GM18907 (cell line): ENCODE measurements around the gene LEKR1.
A peak's percentile ranks its signal among the peaks of the same experiment; 100 is the strongest.

Experiments
- ATAC-seq: cut with Tn5 transposase; IDR thresholded peaks from one replicate; pipeline ENCODE4 v1.9.1; 2021; ENCODE audit warnings: mild to moderate bottlenecking, moderate library complexity; ENCODE audit not compliant: unreplicated experiment

LEKR1 gene

DNA sequence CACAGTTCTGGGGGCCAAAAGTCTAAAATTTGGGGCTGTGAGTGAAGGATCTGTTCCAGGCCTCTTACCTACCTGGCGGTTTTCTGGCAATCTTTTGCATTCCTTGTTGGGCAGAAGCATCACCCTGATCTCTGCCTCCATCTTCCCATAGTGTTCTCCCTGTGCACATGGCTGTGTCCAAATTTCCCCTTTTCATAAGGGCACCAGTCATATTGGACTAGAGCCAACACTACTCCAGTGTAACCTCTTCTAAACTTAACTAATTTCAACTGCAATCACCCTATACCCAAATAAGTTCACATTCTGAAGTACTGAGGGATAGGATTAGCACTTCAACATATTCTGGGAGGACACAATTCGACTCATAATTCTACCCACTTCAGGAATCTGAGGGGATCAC is 248.8 kb downstream of the LEKR1 start:
- ATAC-seq, result no peak

DNA sequence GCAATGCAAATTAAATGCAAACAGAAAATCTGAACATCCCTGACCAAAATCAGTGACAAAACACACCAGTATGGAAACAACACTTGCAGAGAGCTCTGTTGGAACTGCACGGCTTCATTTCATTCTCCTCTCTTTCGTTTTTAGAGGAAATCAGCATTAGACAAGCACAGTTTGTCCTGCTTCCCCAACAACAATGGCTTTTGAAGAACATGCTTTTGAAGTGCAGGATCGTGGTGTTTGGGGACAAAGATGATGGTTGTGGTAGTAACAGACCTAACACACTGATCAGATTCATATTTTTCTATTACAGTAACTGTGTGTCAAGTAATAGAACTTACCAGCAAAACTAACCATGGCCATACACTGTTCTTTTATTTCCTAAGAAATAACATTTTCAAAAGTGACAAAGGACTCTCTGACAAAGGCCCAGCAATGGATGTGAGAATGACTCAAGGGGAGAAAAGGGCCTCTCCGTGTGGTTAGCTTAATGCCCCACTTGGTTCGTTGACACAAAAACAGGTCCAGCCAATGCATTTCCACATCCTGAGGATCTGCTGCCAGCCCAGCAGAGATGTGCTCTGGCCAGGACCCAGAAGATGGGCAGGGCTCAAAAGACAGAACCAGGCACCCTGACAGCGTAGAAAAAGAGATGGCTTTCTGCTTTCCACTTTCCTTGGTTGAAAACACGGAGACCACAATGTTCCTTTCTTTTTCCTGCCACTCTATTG is 249.7 kb downstream of the LEKR1 start:
- no peak for ATAC-seq

DNA sequence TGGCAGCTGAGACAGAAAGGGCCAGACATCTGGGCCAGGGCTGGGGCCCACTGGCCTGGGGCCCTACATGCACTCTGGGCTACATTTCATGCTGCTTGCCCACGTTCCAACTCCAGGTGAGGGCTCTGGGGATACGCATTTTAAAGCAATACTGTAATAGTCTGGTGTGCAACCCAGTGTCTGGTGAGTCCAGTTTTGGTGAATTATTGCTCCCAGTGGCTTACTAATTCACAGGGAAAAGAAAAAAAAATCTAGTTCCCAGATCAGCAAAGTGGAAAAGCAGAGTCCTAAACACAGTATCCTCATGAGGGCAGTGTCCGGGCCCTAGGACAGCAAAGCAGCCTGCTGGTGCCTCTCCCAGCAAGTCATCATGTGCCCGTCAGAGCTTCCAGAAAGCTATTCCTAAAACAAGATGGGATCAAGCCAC is 251.4 kb downstream of the LEKR1 start:
- ATAC-seq, result no peak

DNA sequence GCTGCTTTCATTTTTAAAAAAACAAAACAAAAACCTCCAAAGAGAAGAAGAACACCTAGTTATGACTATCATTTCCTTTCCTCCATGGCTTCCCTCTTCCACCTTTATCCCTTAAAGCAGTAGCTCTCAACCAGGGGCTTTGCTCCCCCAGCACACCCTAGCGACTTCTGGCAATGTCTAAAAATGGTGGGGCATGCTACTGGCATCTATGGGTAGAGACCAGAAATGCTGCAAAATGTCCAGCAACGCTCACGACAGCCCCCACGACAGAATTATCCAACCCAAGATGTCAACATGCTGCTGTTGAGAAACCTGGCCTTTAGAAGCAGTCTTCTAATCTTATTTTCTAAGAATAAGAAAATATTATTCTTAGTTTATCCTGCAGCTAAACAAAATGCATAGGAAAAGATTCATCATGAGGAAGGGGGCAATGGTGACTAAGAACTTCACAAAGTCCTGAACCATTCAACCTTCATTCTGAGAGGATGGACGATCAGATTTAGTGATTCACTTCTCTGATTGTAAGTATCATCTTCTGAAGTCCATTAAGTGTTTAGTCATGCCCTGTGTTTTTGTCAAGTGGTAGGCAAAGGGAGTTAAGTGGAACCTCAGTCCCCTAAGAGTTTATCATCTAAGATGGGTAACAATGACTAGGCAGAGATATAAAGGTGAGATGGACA is 252.1 kb downstream of the LEKR1 start:
- no peak for ATAC-seq

DNA sequence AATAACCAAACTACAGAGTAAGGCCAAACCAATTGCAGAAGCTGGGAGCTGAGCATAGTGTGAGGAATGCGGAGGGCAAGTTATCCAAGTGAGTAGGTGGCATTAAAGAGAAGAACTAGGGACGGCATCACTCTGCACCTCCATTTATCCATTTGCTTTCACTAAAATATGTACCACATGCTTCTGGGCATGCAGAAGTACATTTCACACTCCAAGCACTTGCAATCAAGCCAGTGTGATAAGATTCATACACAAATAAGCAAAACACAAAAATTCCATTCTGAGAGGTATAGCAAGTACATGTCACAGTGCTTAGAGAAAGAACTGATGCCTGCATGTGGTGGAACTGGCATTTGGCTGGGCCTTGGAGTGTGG is 252.6 kb downstream of the LEKR1 start:
- ATAC-seq, result no peak

DNA sequence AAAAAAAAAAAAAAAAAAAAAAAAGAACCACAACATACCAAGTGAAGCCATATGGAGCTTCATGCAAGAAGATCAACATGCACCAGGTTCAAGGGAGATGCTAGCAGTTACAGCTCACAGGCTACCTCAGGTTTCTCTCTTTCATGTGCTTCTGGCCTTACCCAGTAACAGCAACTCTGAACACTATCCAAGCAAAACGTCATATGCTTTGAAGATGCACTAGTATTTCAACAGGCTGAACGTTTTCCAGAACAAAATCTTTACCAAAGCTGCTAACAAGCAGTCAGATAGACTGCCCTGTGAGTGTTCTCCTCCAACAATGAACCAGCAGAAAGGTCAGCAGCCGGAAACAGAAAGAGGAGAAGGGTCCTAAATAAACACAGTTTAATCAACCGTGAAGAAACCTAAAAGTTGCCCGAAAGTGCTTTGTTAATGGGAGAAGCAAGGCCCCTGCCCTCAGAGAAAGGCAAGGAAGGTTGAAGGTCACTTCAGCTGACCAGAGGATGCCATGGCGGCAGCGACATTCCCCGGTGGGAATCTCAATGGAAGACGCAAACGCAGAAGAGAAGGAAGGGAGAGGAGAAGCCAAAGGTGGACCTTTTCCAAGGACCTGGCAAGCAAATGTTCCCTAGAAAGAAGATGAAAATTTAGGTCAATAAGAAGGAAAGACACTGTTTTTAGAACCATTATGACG is 253.7 kb downstream of the LEKR1 start:
- ATAC-seq, result no peak

DNA sequence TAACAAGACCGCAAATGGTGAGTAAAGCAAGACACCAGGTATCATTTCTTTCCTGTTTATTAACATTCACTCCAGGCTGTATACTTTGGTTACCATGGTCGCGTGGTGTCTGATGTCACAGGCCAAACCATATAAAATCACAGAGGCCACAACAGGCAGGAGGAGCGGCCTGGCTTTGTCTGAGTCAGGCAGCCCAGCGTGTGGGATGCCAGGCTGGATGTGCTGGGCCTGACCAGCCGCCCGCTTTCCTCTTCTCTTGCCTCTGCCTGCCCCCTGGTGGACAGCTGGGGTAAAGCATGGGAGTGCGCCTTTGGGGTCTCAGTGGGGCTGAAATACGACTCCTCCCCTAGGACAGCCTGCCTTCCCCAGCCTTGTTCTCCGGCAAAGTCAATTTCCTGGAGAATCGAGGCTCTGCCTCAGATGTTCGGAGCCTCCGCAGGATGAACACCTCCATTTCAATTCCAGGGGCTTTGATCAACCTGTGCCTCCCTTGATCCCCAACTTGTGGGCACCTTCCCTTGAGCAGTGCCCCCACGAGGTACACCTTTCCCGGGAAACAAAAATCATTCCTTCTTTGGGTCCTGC is 255.6 kb downstream of the LEKR1 start:
- ATAC-seq, result peak; percentile 85

DNA sequence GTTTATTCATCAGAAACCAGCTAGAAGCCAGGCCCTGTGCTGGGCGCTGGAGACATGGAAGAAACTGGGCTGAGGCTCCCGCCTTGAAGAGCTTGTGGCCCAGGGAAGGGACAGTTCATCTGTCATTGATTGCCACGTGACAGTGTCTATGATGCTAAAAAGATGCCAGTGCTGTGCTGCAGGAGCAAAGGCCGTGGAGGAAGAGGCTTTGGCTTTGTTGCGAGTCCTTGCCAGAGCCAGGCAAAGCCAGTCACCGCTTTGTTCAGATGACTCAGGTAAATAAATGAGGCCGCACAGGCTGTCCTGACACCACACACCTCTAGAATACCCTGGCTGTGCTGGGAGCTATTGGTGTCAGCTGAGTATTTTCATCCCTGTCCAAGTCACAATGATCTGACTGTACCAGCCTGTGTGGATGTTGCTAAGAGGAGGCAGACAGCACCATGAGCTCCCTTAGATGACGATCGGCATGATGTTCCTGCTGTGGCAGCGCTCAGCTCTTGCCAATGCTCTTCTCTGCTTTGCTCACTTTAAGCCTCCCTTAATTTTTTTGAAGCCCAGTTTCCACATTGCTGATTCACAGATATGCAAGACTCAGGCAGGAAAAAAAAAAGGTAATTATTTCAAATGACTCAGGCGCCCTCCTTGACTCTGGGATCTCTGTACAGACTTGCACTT is 256.3 kb downstream of the LEKR1 start:
- ATAC-seq, result no peak

DNA sequence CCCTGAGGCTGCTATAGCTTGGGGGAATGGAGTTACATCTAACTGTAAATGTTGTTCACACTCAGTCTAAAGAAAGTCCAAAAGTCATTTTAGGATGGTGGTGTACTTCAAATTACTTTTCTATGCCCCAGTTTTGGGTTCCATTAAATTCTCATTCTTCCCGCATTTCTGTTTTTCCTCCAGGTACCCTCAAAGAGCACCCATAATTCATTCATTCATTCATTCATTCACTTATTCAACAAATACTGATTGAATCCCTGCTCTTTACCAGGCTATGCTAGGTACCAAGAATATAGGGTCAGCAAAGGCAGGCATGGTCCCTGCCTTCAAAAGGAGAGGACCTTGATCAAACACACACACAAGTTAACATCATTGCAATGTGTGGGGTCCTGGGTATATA is 257.7 kb downstream of the LEKR1 start:
- ATAC-seq, result no peak

DNA sequence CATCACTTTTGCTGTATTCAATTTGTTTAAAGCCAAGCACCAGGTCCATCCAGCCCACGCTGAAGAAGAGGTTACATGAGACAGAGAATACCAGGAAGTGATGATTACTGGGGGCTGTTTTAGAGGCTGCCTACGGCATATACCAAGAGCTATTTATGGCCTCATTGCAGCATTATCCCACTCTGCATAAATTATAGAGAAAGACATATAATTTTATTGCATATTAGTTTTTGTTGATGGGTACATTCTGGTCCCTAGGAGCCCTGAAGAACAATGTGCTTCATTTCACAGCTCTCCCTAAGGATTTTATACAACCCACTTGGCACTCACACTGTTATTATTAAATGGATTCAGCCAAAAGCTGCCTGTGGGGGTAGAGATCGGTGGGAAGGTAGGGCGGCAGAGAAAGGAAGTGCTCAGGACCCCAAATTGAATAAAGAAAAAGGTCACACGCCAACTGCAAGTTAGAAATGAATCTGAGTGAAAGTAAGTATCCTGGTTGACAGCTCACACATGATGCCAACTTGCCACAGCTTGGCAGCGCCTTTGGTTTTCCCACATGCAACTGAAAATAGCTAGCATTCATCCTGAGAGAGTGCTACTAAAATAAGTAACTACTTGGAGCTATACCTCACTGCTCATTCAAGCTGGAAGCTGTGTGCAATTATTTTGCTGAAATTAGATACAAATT is 260.1 kb downstream of the LEKR1 start:
- ATAC-seq, result no peak

DNA sequence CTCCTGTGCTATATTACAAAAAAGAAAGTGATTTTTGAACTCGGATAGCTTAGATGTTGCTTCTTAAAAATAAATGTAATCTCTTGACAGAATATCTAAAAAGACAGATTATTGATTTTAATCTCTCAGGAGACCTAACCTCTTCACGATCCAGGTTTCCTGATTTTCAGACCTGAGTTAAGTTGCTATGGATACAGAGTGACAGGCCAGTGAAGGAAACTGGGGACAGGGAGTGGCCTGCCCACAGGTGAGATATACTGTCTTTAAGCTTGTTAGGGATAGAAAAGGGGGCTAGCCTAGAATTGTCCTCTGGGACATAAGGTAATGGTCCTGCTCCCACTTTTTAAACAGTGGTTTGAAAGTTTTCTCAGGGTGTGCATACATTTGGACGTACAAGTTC is 260.6 kb downstream of the LEKR1 start:
- no peak for ATAC-seq

DNA sequence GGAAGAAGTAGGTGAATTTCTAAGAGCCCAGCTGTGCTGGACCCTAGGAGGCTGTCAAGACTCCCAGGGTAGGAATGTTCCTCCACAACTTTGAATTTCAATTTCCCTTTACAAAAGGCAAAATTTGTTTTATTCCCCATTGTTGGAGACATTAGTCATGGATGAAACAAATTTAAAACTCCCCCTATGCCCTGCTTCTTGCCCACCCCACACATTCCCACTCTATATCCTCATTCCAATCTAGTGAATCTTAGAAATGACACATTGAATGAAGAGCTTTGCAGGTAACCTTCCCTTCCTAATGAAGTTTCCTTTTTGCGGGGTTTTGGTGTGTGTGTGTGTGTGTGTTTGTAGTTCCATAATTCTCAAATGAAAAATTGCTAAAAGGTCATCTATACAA is 261.2 kb downstream of the LEKR1 start:
- no peak for ATAC-seq

DNA sequence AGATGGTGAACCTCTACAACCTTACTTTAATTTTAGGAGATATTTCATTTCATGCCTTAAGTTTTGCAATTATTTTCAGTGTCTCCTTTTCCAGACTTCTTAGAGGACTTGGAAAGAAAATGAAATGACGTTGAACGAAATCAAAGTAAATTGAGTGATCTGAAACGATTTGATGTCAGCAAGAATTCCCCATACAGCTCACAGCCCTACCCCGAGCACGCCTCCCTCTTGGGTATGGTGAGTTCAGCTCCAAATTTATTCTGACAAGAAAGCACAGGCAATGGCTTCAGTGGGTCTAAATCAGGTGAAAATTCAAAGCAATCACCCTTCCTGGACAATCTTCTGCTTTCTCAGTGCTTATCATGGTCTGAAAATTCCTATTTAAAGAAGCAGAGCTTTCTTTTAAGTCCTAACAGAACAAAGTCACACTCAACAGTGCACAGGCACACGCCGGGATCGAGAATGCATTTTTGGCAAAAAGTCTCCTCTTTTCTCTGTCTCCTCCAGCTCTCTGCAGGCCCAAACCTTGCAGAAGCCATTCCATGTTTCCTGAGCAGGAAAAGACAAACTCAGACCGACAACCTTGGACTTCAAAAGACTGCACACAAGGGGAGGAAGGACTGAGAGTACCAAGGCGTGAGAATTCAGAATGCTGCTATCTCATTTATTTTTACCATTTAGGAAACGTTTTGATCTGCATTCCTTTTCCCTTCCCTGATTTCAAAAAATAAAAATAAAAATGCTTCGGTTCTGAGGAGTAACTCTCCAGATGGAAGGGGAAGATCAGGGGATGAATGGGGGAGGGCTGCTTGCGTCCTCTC is 261.8 kb downstream of the LEKR1 start:
- ATAC-seq, result no peak

DNA sequence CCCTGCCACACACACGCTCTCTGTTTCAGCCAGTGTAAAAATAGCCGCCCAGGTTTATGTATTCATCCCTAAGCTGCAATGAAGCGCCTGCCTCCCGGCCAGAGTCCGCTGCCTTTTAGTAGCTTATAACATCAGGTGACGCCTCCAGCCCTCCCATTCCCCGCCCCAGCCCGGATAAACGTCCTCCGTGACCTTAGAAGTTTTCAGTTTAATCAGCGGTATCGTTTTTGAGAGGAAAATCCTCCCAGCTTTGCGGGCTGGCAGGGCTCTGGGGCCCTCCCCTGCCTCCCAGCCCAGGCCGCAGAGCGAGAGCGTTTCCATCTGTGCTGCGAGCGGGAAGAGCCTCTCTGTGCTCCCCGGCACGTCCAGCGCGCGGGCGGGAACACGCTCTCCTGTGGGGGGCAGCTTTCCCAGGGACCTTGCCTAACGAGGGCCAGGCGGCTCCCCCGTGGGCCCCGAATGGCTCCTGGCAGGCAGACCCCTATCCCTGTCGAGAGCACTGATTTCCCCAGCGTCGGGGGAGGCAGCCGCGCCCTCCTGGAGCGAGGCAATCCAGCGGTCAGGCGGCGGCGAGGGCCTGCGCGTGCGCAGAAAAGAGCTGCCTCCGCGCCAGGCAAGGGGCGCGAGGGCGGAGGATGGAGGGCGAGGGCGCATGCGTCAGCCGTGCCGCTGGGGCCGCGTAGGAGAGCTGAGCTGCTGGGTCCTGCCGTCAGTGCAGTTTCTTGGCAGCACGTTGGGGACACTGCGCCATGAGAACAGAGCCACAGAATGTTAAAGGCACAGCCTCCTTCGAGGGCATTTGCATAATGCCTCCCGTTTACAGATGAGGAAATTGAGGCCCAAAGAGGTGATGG is 262.7 kb downstream of the LEKR1 start:
- peak; percentile 79 for ATAC-seq

DNA sequence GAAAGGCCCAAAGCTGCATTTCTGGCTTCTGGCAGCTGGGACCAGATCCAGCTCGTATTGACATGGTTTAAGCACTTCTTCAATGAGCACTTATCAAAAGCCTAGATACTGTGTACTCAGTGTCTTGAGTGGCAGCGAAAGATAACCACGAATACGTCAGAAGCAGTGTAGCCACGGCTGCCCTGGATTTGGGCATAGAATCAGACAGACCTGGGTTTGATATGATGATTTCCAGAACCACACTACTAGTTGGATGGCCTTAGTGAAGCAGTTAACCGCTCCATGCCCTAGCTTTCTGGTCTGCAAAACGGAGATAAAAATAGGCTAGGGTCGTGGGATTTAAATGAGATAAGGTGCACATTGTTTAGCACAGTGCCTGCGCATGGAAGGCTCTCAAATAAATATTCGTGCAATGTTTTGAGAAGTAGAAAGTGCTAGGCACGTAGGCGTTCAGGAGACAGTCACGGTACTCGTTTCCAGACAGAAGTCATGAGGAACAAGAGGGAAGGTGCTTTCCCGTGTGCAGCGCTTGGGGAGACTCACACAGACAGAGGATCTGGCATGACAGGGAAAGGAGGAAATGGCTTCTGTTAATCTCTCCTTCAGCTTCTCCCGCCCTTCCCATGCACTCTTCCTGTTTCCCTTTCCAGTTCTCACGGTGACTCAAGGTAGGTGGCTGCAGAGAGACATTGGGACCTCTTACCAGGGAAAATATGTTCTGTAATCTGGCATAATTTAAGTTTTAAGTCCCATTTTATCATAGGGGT is 263.5 kb downstream of the LEKR1 start:
- peak; percentile 26 for ATAC-seq

DNA sequence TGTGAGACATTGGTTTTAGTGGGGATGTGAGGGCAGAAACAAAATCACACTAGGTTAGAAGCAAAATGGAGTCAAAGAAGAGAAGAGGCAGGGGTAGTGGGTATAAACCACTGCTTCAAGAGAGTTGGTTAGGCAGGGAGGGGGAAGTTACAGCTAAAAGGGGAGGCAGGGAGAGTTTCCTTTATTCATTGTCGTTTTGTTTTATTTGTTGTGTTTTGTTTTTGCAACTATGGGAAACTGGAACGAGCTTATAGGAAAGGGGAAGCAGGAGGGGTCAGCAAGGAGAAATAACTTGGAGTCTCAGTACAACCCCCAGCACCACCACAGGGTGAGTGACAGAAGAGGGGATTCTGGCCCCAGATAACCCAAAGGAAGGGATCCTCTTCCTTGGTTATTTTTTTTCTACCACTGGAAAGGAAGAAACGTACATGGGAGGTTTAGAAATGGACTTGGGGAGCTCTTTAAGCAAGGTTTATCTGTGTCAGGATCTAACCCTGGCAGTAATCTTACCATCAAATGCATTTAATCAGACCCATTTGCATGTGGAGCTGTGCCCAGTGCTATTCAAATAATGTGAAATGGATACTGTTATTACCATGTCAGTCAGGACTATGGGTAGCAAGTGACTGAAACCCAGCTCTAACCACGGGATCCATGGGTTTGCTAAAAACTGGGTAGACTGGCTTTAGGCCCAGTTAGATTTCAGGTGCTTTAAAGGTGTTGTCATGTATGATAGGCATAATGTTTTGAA is 265.1 kb downstream of the LEKR1 start:
- no peak for ATAC-seq

DNA sequence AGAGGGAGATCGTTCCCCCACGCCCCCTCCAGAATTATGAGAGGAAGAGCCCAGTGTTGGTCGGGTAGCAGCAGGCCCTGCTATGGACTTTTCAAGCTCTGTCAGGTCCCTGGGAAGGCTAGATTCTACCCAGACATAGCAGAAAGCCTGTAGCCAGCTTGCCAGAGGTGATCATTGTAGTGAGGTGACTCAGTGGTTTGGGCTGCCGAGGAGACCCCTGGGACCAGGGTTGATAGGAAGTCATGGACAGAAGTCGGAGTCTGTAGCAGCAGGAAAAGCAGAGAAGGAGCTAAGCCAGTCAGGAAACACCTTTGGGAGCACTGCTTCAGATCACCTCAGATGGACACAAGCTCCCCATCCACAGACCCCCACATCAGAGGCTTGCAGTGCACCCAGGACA is 266.1 kb downstream of the LEKR1 start:
- no peak for ATAC-seq
